NCI-H1436 treated with DMSO at 0.1 percent for 48 hours (cell line): Measurements from ENCODE around the gene CFAP410.

Source experiments
- DNase-seq: peaks from one replicate; lab custom pipeline; 2025; lab: John Stamatoyannopoulos, UW

Gene CFAP410

GRCh38 chr21:44338971-44339910, at the start of gene CFAP410:
CFAP410 (minus strand) TSS chr21:44339390; CDS start chr21:44339194, 196 bp downstream.
- DNase-seq = peak; percentile 36

- no peak for DNase-seq
Observed at GRCh38 chr21:44384968-44385367, 45.8 kb upstream of the CFAP410 start.

- no peak for DNase-seq
Observed at GRCh38 chr21:44383216-44383615, 44.0 kb upstream of the CFAP410 start.

- no peak for DNase-seq
Observed at GRCh38 chr21:44382536-44382935, 43.3 kb upstream of the CFAP410 start.

- DNase-seq = no peak
Observed at GRCh38 chr21:44381874-44382273, 42.7 kb upstream of the CFAP410 start.

- no peak for DNase-seq
Observed at GRCh38 chr21:44380876-44381275, 41.7 kb upstream of the CFAP410 start.

- DNase-seq = no peak
Observed at GRCh38 chr21:44379991-44380865, 41.0 kb upstream of the CFAP410 start.

- DNase-seq = no peak
Observed at GRCh38 chr21:44379515-44379848, 40.3 kb upstream of the CFAP410 start.

- no peak for DNase-seq
Observed at GRCh38 chr21:44378646-44379514, 39.7 kb upstream of the CFAP410 start.

- DNase-seq = no peak
Observed at GRCh38 chr21:44377922-44378645, 38.9 kb upstream of the CFAP410 start.

- peak; percentile 45 for DNase-seq
Observed at GRCh38 chr21:44377201-44377921, 38.2 kb upstream of the CFAP410 start.

GRCh38 chr21:44376606-44377005, 37.4 kb upstream of the CFAP410 start:
- no peak for DNase-seq

- DNase-seq = no peak
Observed at GRCh38 chr21:44375761-44376241, 36.6 kb upstream of the CFAP410 start.

GRCh38 chr21:44375281-44375651, 36.1 kb upstream of the CFAP410 start:
- no peak for DNase-seq

GRCh38 chr21:44374601-44375280, 35.6 kb upstream of the CFAP410 start:
- no peak for DNase-seq

- no peak for DNase-seq
Observed at GRCh38 chr21:44372616-44373015, 33.4 kb upstream of the CFAP410 start.

- no peak for DNase-seq
Observed at GRCh38 chr21:44371596-44371995, 32.4 kb upstream of the CFAP410 start.

- DNase-seq = no peak
Observed at GRCh38 chr21:44370786-44371410, 31.7 kb upstream of the CFAP410 start.

- DNase-seq = no peak
Observed at GRCh38 chr21:44370027-44370735, 31.0 kb upstream of the CFAP410 start.
